Duodenal mucosa (tissue), 2 donors: ENCODE data around the gene NAT8.
"Not testable (repeated sequence)": the region's sequence is repeated elsewhere in the genome, so short reads cannot be mapped to it uniquely, and the experiment has no call there.

ENCODE experiments used
- H3K27ac ChIP-seq: one replicate; pipeline ENCODE4 v1.7.0; 2013; ENCODE audit warnings: low read depth, low read length
- H3K27me3 ChIP-seq, 2 donors: one replicate each; pipeline ENCODE4 v1.7.0; 2013; ENCODE audit warnings: low read length in 2 of 2, control low read depth in 1 of 2; ENCODE audit not compliant: insufficient read depth in 2 of 2, control insufficient read depth in 1 of 2
- H3K36me3 ChIP-seq, 2 donors: one replicate each; pipeline ENCODE4 v1.7.0; 2013; ENCODE audit warnings: low read length in 2 of 2, control low read depth in 1 of 2; ENCODE audit not compliant: insufficient read depth in 2 of 2, control insufficient read depth in 1 of 2
- H3K4me1 ChIP-seq, 2 donors: one replicate each; pipeline ENCODE4 v1.7.0; 2013; ENCODE audit warnings: low read length in 2 of 2, control low read depth in 1 of 2; ENCODE audit not compliant: insufficient read depth in 2 of 2, control insufficient read depth in 1 of 2
- H3K4me3 ChIP-seq, 2 donors: one replicate each; pipeline ENCODE4 v1.7.0; 2013; ENCODE audit warnings: low read length in 2 of 2, low read depth in 1 of 2
- H3K9ac ChIP-seq, 2 donors: one replicate each; pipeline ENCODE4 v1.7.0; 2013; ENCODE audit warnings: low read length in 2 of 2, low read depth in 1 of 2
- H3K9me3 ChIP-seq, 2 donors: one replicate each; pipeline ENCODE4 v1.7.0; 2013; ENCODE audit warnings: low read length in 2 of 2, control low read depth in 1 of 2; ENCODE audit not compliant: control insufficient read depth in 1 of 2

Gene NAT8, protein sequence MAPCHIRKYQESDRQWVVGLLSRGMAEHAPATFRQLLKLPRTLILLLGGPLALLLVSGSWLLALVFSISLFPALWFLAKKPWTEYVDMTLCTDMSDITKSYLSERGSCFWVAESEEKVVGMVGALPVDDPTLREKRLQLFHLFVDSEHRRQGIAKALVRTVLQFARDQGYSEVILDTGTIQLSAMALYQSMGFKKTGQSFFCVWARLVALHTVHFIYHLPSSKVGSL

DNA sequence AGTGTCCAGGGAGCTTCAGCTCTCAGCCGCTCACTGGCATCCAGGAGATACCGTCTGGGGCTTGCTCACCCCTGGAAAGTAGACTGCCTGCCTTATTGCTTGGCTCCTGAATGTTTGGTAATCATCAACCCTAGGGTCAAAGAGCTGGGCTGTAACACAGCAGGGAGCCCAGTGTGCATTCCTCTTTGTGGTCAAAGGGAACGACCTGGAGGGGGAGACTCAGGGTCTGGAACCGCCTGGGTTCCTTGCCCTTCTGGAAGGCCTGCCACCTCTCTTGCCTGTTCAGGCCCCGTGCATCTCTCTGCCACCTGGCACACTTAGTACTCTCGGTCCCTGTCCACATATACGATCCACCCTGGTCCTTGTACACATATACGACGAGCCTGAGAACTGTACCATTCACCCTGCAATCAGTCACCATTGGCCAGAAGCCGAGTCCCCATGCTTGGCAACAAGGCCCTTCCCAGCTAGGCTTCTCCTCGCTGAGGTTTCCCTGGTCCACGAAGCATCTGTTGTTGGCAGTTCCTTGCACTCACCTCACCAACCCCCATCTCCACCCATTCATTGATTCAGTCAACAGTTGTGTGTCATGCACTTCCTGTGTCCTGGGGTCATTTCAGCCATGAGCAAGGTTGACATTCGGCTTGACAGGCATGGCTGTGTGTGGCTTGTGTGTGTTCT is at the start of gene NAT8:
TSS of gene NAT8 (minus strand) at position 85 of the 681 bp plus-strand sequence. CDS start 794 bp downstream, outside the sequence.
- Histone ChIP-seq H3K27ac (no peak within 1 kb of the TSS), H3K4me3 (no peak within 1 kb of the TSS), H3K9ac (no peak within 1 kb of the TSS), H3K4me1 (peaks cover 7 to 15% of the 10 kb centered on the region in 2 donors), H3K27me3 (no peaks in the 10 kb centered on the region), H3K36me3 (no peaks in the 10 kb centered on the region), H3K9me3 (peaks cover 3 to 5% of the 10 kb centered on the region in 2 donors)

DNA sequence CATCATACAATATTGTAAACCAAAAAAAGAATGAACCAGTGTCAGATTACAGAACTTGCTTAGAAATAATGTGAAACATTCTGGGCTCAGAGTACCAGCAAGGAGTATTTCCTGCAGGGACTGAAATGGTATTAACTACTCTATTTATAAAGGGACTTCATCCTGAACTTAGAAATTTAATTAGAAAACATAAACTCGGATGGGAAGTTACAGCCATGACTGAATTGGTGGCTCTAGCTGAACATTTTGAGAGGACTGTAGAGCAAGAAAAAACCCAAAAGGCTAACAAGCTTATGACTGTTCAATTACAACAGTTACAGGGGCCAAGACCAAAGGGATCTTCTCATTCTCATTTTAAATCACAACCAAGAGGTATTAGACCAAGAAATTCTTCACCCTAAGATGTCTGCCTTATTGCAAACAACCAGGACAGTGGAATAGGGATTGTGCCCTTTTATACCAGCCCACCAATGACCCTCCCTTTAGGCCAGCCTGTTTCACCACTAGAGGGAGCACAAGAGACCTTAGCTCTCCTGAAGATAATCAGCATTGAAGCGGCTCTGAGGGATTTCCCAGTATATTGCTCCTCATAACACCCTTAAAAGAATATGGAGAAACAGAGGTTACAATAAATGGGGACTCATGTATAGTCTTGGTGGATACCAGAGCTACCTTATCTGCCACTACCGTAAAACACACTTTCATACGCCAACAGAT is 48.3 kb upstream of the NAT8 start:
- H3K27me3 ChIP-seq: not testable (repeated sequence)

DNA sequence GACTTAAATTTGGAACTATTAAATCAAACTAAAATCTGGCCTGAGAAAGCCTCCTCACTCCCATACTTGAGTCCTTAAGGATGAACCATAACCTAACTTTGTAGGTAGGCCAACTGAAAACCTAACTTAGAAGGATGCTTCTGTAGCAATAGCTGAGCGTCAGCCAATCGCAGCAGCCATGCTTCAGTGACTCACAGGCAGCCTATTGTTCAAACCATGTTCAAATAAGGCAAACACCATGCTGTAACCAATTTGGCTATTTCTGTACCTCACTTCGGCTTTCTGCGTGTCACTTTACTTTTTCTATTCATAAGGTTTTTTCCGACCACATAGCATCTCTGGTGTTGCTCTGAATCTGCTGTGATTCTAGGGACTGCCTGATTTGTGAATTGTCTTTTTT is 46.3 kb upstream of the NAT8 start:
- not testable (repeated sequence) for H3K9me3 ChIP-seq, H3K27me3 ChIP-seq, H3K4me1 ChIP-seq, H3K27ac ChIP-seq, H3K9ac ChIP-seq, H3K36me3 ChIP-seq, H3K4me3 ChIP-seq

More for the DNA sequence above, 48.3 kb upstream of the NAT8 start:
- not testable (repeated sequence) for H3K4me1 ChIP-seq, H3K4me3 ChIP-seq, H3K36me3 ChIP-seq, H3K9ac ChIP-seq, H3K9me3 ChIP-seq, H3K27ac ChIP-seq

DNA sequence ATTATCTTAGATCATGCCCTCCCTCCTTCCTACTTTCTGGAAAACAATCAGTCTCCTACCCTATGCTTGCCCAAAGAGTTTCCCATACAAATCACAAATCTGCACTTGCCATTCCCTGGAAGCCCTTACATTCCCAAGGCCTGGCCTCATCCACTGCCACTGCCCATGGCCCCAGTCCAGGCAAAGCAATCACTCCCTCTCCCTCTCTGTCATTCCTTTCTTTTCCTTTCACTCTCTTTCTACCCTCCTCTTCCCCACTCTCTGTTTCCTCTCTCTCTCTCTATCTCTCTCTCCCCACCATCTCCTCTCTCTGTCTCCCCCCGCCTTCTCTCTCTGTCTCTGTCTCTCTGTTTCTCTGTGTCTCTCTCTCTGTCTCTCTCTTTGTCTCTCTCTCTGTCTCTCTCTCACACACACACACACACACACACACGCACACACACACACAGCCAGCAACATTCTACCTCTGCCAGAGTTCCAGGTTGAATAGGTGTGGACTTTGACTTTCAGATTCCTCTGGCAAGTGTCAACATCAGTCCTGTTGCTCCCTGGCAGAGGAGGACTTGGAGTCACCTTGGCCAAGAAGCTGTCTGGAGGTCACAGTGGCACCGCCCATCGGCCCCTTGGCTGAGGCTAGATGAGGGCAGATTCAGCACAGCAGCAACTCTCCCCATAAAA is 43.7 kb upstream of the NAT8 start:
- H3K4me3 ChIP-seq: peak overlapping the region in 1 of 2 donors; percentile 10
- H3K27ac ChIP-seq: peak overlapping the region; percentile 22
- no peaks in the 10 kb centered on the region for H3K9me3 ChIP-seq
- H3K36me3 ChIP-seq: no peaks in the 10 kb centered on the region
- H3K9ac ChIP-seq: no peak overlapping the region
- H3K27me3 ChIP-seq: no peaks in the 10 kb centered on the region
- peaks cover 0 to 4% of the 10 kb centered on the region in 2 donors for H3K4me1 ChIP-seq

DNA sequence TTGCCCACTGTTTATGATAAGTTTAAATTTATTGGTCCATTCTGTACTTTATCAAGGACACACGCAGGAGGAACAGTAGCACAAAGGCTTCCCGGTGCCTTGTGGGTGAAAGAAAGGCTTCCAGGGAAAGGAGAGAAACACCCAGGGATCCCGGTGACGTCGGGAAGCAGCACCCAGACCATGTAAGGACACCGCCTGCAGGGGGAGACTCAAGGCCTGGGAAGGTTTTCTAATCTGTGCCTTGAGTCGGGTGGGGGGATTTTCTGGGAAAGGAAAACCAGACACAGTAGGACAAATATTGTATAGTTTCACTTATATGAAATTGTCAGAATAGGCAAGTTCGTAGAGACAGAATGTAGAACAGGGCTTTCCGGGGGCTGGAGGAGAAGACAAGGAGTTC is 42.7 kb upstream of the NAT8 start:
- not testable (repeated sequence) for H3K27ac ChIP-seq, H3K9me3 ChIP-seq, H3K36me3 ChIP-seq, H3K4me3 ChIP-seq, H3K27me3 ChIP-seq, H3K4me1 ChIP-seq, H3K9ac ChIP-seq

DNA sequence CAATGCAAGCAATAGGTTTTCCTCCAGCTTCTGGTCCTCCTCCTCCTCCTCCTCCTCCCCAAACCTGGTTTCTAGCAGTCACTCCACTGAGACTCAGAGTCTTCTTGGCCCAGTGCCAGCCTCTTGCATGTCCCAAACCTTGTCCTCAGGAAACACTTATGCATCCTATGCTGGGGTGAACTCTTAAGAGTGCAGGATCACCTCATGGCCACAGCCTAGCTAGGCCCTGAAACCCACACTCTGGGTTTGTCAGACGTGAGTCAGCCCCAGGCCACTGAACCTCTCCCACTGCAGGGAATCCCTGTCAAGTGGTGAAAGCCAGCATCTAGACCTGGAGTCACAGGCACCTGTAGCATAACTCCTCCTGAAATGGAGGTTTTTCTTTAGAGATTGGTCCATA is 42.1 kb upstream of the NAT8 start:
- H3K4me3 ChIP-seq, H3K27me3 ChIP-seq, H3K36me3 ChIP-seq, H3K4me1 ChIP-seq, H3K27ac ChIP-seq, H3K9ac ChIP-seq, H3K9me3 ChIP-seq: not testable (repeated sequence)

DNA sequence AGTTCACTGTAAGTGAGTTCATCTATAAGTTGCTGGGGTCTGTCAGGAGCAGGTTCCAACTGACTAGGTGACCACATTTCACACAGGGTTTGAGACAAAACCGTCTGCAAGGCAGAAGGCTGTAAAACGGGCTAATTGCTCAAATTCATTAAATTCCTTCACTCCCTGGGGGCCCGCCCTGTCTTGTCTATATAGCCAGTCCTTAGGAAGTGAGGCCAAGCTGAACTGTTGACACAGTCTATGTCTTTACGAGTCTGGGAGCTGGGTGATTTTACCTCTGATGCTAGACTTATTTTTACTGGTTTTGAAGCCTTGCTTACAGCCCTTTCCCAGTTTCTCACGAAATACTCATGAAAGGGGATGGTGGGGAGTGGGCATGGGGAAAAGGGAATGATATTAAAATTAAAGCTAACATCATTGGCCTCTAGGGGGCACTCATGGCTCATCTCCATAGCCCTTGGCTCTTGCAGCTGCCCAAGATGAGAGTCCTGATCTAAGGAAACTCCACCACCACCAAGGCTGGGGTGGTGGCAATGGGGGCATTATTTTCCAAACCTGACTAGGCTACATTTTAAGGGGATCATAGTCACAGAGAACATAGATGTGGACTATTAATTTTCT is 37.8 kb upstream of the NAT8 start:
- not testable (repeated sequence) for H3K27me3 ChIP-seq, H3K9me3 ChIP-seq, H3K36me3 ChIP-seq, H3K27ac ChIP-seq, H3K4me3 ChIP-seq, H3K9ac ChIP-seq, H3K4me1 ChIP-seq

DNA sequence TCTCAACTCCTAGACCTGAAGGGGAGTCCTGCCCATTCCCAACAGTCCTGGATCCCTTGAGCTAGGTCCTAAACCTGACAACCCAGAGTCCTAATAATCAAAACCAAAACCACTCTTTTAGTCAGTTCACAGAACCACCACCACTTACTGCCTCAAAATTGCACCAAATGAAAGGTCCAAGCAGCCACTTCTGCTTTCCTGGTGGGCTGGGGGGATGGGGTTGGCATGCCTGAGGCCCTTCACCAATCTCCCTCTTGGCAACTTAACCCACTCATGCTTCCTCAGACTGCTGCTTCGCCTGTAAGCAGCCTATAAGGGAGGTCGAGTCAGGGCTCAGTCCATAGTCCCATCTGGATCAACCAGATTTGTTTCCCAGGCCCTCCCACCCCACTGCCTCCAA is 37.0 kb upstream of the NAT8 start:
- H3K9ac ChIP-seq, H3K27me3 ChIP-seq, H3K4me1 ChIP-seq, H3K27ac ChIP-seq, H3K4me3 ChIP-seq, H3K9me3 ChIP-seq, H3K36me3 ChIP-seq: not testable (repeated sequence)

DNA sequence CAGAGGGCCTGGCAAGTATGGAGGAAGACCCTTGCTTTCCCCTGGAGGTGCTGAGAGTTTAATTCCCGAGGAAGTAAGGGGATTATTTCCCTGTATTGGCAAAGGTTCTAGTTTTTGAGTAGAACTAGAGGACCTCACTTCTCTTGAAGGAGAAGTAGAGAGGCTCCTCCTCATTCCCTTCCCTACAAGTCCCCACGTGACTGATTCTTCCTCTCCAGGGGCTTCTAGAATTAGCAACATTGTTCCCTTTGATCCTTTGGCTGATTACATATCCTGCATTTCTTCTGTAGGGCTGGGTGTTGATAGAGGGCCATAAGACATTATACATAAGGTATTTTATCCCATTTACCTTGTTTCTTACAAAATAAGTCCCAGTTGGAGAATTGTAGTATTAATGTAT is 35.8 kb upstream of the NAT8 start:
- not testable (repeated sequence) for H3K27me3 ChIP-seq, H3K9ac ChIP-seq, H3K27ac ChIP-seq, H3K9me3 ChIP-seq, H3K36me3 ChIP-seq, H3K4me3 ChIP-seq, H3K4me1 ChIP-seq

DNA sequence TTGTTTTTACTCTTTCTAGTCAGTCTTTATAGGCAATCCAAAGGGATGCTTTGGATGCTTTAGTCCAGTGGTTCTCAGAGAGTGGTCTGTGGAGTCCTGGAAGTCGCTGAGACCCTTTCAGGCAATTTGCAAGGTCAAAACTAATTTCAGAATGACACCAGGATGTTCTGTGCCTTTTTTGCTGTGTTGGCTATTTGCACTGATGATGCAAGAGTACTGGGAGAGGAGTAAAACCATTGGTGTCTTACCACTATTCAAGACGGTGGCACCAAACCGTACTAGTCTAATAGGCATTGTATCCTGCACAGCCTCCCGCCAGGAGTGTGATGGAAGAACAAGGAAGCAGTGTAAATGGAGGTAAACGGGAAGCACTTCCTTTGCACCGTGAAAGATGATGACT is 34.0 kb upstream of the NAT8 start:
- H3K27ac ChIP-seq, H3K36me3 ChIP-seq, H3K9ac ChIP-seq, H3K27me3 ChIP-seq, H3K9me3 ChIP-seq, H3K4me1 ChIP-seq, H3K4me3 ChIP-seq: not testable (repeated sequence)
